H1 (cell line): Measurements from ENCODE around the gene DHRS1. TPM values are rescaled to one million over a fixed set of nuclear protein-coding genes. Genes with fewer than 3 reads are reported as not detected.

Experiments used
- CTCF ChIA-PET: fragments of 300-600 bp; sonication (Branson Sonifier 250); formaldehyde crosslinking; loops from one replicate; lab custom pipeline; 2021; ENCODE audit not compliant: partially characterized antibody; lab: Charles Lee
- POLR2A ChIA-PET: fragments of 300-600 bp; sonication (Branson Sonifier 250); formaldehyde crosslinking; loops from one replicate; lab custom pipeline; 2021; ENCODE audit warnings: inconsistent platforms; ENCODE audit not compliant: partially characterized antibody; lab: Charles Lee
- DNase-seq, 2 experiments: peaks; one replicate each; pipeline versions ENCODE4 v3.0.0 to v3.0.0-alpha.2; 2010 to 2022; ENCODE audit warnings: low spot score in 2 of 2, low read depth in 1 of 2, mixed read lengths in 1 of 2
- FAIRE-seq: peaks from 2 replicates; lab custom pipeline; 2011; peaks lifted over from hg19 to GRCh38; lab: Jason Lieb, UNC
- H2AFZ ChIP-seq: 2 replicates; pipeline ENCODE4 v1.8.1; 2012; ENCODE audit warnings: low read length, inconsistent platforms
- H2AK5ac ChIP-seq: 2 replicates; pipeline ENCODE4 v1.6.1; 2013; ENCODE audit warnings: low read depth, low read length
- H2BK120ac ChIP-seq: replicated peaks from 2 replicates; pipeline ENCODE3; 2013; ENCODE audit warnings: low read depth, low read length, inconsistent platforms
- H2BK12ac ChIP-seq: 2 replicates; pipeline ENCODE4 v1.6.1; 2013; ENCODE audit warnings: low read depth, low read length
- H2BK15ac ChIP-seq: 2 replicates; pipeline ENCODE4 v1.6.1; 2013; ENCODE audit warnings: low read length
- H2BK20ac ChIP-seq: 2 replicates; pipeline ENCODE4 v1.6.1; 2013; ENCODE audit warnings: low read length
- H2BK5ac ChIP-seq: 2 replicates; pipeline ENCODE4 v1.6.1; 2013; ENCODE audit warnings: low read depth, low read length
- H3K14ac ChIP-seq: 2 replicates; pipeline ENCODE4 v1.6.1; 2013; ENCODE audit warnings: inconsistent platforms; ENCODE audit not compliant: insufficient read length
- H3K18ac ChIP-seq: 2 replicates; pipeline ENCODE4 v1.6.1; 2013; ENCODE audit warnings: low read length; ENCODE audit errors: extremely low read depth
- H3K23ac ChIP-seq: 2 replicates; pipeline ENCODE4 v1.6.1; 2013; ENCODE audit warnings: inconsistent platforms; ENCODE audit not compliant: insufficient read length
- H3K23me2 ChIP-seq: 2 replicates; pipeline ENCODE4 v1.6.1; 2013; ENCODE audit warnings: low read depth, low read length
- H3K27ac ChIP-seq: 2 replicates; pipeline ENCODE4 v1.6.1; 2011; ENCODE audit warnings: low read depth, low read length, inconsistent platforms
- H3K27me3 ChIP-seq, 4 experiments: replicated peaks in 1 of 4; 1 replicate in 1 of 4; 2 replicates in 3 of 4; pipeline versions ENCODE4 v1.6.1 to v1.8.1; 2011 to 2013; ENCODE audit warnings: low read length in 3 of 4, mild to moderate bottlenecking in 3 of 4, inconsistent platforms in 2 of 4, mixed read lengths in 2 of 4, moderate library complexity in 1 of 4; ENCODE audit not compliant: control insufficient read depth in 3 of 4, insufficient read depth in 3 of 4; ENCODE audit errors: extremely low read depth in 1 of 4
- H3K36me3 ChIP-seq, 4 experiments: 2 replicates each; pipeline versions ENCODE4 v1.6.1 to v1.8.1; 2011 to 2013; ENCODE audit warnings: mild to moderate bottlenecking in 4 of 4, low read length in 3 of 4, moderate library complexity in 2 of 4, control low read depth in 1 of 4, inconsistent platforms in 1 of 4; ENCODE audit not compliant: insufficient read depth in 4 of 4, control insufficient read depth in 2 of 4
- H3K4ac ChIP-seq: replicated peaks from 2 replicates; pipeline ENCODE3; 2013; ENCODE audit warnings: low read length, low read depth, mixed read lengths, inconsistent platforms; ENCODE audit not compliant: insufficient read length
- H3K4me1 ChIP-seq, 4 experiments: replicated peaks in 1 of 4; 1 replicate in 1 of 4; 2 replicates in 3 of 4; pipeline versions ENCODE4 v1.6.1 to v1.8.1; 2011 to 2013; ENCODE audit warnings: low read length in 3 of 4, inconsistent platforms in 2 of 4, mixed read lengths in 1 of 4; ENCODE audit not compliant: insufficient read depth in 4 of 4, control insufficient read depth in 3 of 4
- H3K4me2 ChIP-seq, 2 experiments: 2 replicates each; pipeline versions ENCODE4 v1.6.1 to v1.8.1; 2011 to 2013; ENCODE audit warnings: low read depth in 2 of 2, low read length in 2 of 2, control low read depth in 1 of 2, inconsistent platforms in 1 of 2, mild to moderate bottlenecking in 1 of 2; ENCODE audit not compliant: insufficient read depth in 1 of 2
- H3K4me3 ChIP-seq, 4 experiments: fragments of 200-600, 300-600 bp in 1 of 4; sonication (generic), shearing (Covaris generic), sonication (Bioruptor Twin) in 1 of 4; 2 replicates each; pipeline versions ENCODE4 v1.5.1 to v1.8.1; 2011 to 2016; ENCODE audit warnings: low read length in 4 of 4, low read depth in 3 of 4, control low read depth in 2 of 4, inconsistent platforms in 2 of 4, mild to moderate bottlenecking in 2 of 4, mixed read lengths in 1 of 4, moderate library complexity in 1 of 4; ENCODE audit not compliant: insufficient read depth in 2 of 4; ENCODE audit errors: extremely low read depth in 1 of 4
- H3K56ac ChIP-seq: replicated peaks from 2 replicates; pipeline ENCODE3; 2013; ENCODE audit warnings: low read depth, mild to moderate bottlenecking, mixed read lengths, low read length, inconsistent platforms; ENCODE audit not compliant: insufficient read length
- H3K79me1 ChIP-seq: 2 replicates; pipeline ENCODE4 v1.6.1; 2013; ENCODE audit warnings: low read depth, low read length, control low read depth
- H3K79me2 ChIP-seq, 2 experiments: 2 replicates each; pipeline versions ENCODE4 v1.6.1 to v1.8.1; 2012 to 2013; ENCODE audit warnings: low read length in 2 of 2, mild to moderate bottlenecking in 2 of 2, inconsistent platforms in 1 of 2; ENCODE audit not compliant: insufficient read depth in 2 of 2, control insufficient read depth in 1 of 2
- H3K9ac ChIP-seq, 4 experiments: replicated peaks in 1 of 4; 1 replicate in 1 of 4; 2 replicates in 3 of 4; pipeline versions ENCODE4 v1.6.1 to v1.8.1; 2011 to 2013; ENCODE audit warnings: low read depth in 3 of 4, low read length in 3 of 4, control low read depth in 2 of 4, mild to moderate bottlenecking in 2 of 4, moderate library complexity in 2 of 4, inconsistent platforms in 1 of 4; ENCODE audit errors: extremely low read depth in 1 of 4
- H3K9me3 ChIP-seq, 2 experiments: 2 replicates each; pipeline versions ENCODE4 v1.6.1 to v1.8.1; 2012 to 2013; ENCODE audit warnings: mild to moderate bottlenecking in 2 of 2, moderate library complexity in 2 of 2, control low read depth in 1 of 2, inconsistent platforms in 1 of 2, low read depth in 1 of 2, low read length in 1 of 2, mixed read lengths in 1 of 2; ENCODE audit not compliant: insufficient read depth in 2 of 2
- H4K20me1 ChIP-seq, 2 experiments: replicated peaks in 1 of 2; 2 replicates each; pipeline versions ENCODE3 to v1.8.1; 2011 to 2013; ENCODE audit warnings: inconsistent platforms in 2 of 2, low read length in 2 of 2, mild to moderate bottlenecking in 1 of 2; ENCODE audit not compliant: insufficient read depth in 2 of 2, control insufficient read depth in 1 of 2
- H4K5ac ChIP-seq: 2 replicates; pipeline ENCODE4 v1.6.1; 2013; ENCODE audit warnings: low read length, low read depth, mixed read lengths, inconsistent platforms; ENCODE audit not compliant: insufficient read length
- H4K8ac ChIP-seq: 2 replicates; pipeline ENCODE4 v1.8.0; 2013; ENCODE audit warnings: mild to moderate bottlenecking, moderate library complexity, low read length, inconsistent platforms; ENCODE audit not compliant: insufficient read depth; ENCODE audit errors: extremely low read depth
- H4K91ac ChIP-seq: replicated peaks from 2 replicates; pipeline ENCODE3; 2013; ENCODE audit warnings: low read length, mixed read lengths, inconsistent platforms; ENCODE audit not compliant: insufficient read length
- ASH2L ChIP-seq: fragments of 200-600, 300-600 bp; sonication (generic); IDR thresholded peaks from one replicate; pipeline ENCODE4 v1.7.1; 2017; ENCODE audit warnings: low read length
- RAD21 ChIP-seq, 2 experiments: IDR thresholded peaks in 1 of 2; conservative IDR thresholded peaks in 1 of 2; 2 replicates each; pipeline ENCODE4 v1.6.1; 2011; ENCODE audit warnings: low read depth in 2 of 2, low read length in 2 of 2, improper control_type of control experiment in 1 of 2, inconsistent platforms in 1 of 2, mild to moderate bottlenecking in 1 of 2, moderate library complexity in 1 of 2
- RBBP5 ChIP-seq: IDR thresholded peaks from 2 replicates; pipeline ENCODE4 v1.7.1; 2012; ENCODE audit warnings: low read depth, mild to moderate bottlenecking, inconsistent platforms, low read length, moderate library complexity, borderline replicate concordance
- RFX5 ChIP-seq: IDR thresholded peaks from 2 replicates; pipeline ENCODE4 v1.6.1; 2011; ENCODE audit warnings: low read depth, low read length, improper control_type of control experiment, borderline replicate concordance
- YY1 ChIP-seq: IDR thresholded peaks from 2 replicates; pipeline ENCODE4 v1.6.1; 2011; ENCODE audit warnings: low read depth, mild to moderate bottlenecking, low read length
- WGBS, 2 experiments: shearing (Covaris generic) in 1 of 2; methylation state at CpG; one replicate each; pipeline versions ENCODE4 v1.1.6 to v1.1.7; 2013 to 2015; ENCODE audit warnings: low lambda C conversion rate in 2 of 2, mixed read lengths in 2 of 2, inconsistent platforms in 1 of 2, low coverage in 1 of 2, missing lambda C conversion rate in 1 of 2; ENCODE audit not compliant: insufficient replicate concordance in 2 of 2, insufficient coverage in 1 of 2, insufficient read length in 1 of 2; ENCODE audit errors: extremely low coverage in 1 of 2, missing lambda C conversion rate in 1 of 2; 5-methylcytosine and 5-hydroxymethylcytosine counted together
- polyA plus RNA-seq, 7 experiments: library from polyadenylated mRNA; depleted of rRNA in 3 of 7; stranded (reverse) in 5 of 7; unstranded in 2 of 7; fragments of >200 nt in 5 of 7; fragments of 200-250 nt in 2 of 7; gene quantifications; 1 replicate in 5 of 7; 2 replicates in 1 of 7; 4 replicates in 1 of 7; pipeline versions ENCODE4 v1.2.1 to v1.2.3, GENCODE V29; 2011 to 2013; ENCODE audit warnings: missing spikeins in 2 of 7, mixed read lengths in 2 of 7
- total RNA-seq: library from RNA; stranded (reverse); fragmentation: NEBNext Ultra II Directional; extraction: Animal tissue kit (Norgen Biotek cat#: 25700); gene quantifications from 2 replicates; pipeline ENCODE4 v1.2.1, GENCODE V29; 2021
- TF ChIP-seq, protein P1 (sequence below): IDR thresholded peaks from 2 replicates; pipeline ENCODE4 v1.6.1; 2012; ENCODE audit warnings: inconsistent platforms
- TF ChIP-seq, protein P2 (sequence below), 3 experiments: IDR thresholded peaks; 1 replicate in 2 of 3; 2 replicates in 1 of 3; pipeline versions ENCODE4 v1.5.1 to v1.6.1; 2011; ENCODE audit warnings: low read length in 3 of 3, mild to moderate bottlenecking in 3 of 3, inconsistent platforms in 2 of 3, low read depth in 1 of 3, moderate library complexity in 1 of 3; ENCODE audit not compliant: insufficient read depth in 1 of 3; ENCODE audit errors: control extremely low read depth in 1 of 3

The DHRS1 gene
- total and polyA plus RNA-seq, 2 of the 8 experiments (the other 6 are each of a cell fraction or from before 2014, with no cell fraction given), result 8.8 to 31.7 TPM

DNA sequence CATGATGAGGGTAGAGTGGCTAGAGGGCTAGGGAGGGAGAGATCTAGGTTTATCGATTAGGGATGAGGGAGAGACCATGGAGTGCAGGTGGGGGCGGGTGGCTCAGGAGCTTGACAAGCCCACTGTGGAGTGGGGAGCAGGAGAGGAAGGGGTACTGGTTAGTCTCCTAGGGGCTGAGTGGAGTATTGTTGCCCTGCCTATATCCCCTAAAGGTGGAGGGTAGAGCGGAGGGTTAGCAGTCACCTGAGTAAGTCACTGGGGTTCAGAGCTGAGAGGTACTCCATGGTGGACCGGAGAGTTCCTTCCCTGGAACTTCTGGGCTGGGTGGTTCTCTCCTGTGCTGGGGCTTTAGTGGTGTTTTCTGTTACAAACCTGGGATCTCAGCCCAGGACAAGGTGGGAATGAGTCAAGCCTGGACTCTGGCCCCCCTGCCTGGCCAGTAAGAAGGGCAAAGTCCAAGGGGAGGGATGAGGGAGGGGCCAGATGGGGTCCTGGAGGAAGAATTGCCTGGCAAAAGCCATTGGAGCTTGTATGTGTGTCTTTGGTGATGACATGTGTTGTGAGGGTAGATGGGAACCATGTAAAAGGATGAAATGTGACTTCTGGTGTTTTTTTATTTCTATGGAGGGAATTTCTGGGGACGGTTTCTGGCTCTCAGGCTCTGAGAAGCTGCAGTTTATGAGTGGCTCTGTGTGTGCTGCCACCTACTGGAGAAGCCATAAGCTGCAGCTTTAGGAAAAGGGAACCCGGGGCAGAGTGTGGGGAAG is 8.2 kb upstream of the DHRS1 start, which contains the start of gene CIDEB:
Gene CIDEB (minus strand): TSS at position 403 of the 767 bp plus-strand sequence. CDS start 119 bp downstream, at position 284.
- no peak within 1 kb of the TSS for H2BK120ac ChIP-seq
- DNase-seq, result peak in 1 of 2 experiments; percentile 86
- peaks cover 2 to 6% of the 10 kb centered on the region in 2 experiments for H4K20me1 ChIP-seq
- no peaks in the 10 kb centered on the region for H3K79me2 ChIP-seq
- H3K4ac ChIP-seq, result no peak within 1 kb of the TSS
- H3K18ac ChIP-seq, result no peak within 1 kb of the TSS
- H3K4me2 ChIP-seq, result no peak within 1 kb of the TSS
- no peaks in the 10 kb centered on the region for H3K27me3 ChIP-seq
- H2BK20ac ChIP-seq, result no peak within 1 kb of the TSS
- H3K4me1 ChIP-seq, result no peaks in the 10 kb centered on the region
- no peak for TF ChIP-seq ASH2L
- TF ChIP-seq, protein P1, sequence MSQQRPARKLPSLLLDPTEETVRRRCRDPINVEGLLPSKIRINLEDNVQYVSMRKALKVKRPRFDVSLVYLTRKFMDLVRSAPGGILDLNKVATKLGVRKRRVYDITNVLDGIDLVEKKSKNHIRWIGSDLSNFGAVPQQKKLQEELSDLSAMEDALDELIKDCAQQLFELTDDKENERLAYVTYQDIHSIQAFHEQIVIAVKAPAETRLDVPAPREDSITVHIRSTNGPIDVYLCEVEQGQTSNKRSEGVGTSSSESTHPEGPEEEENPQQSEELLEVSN, result no peak
- peak; percentile 45 to 64; a peak in 3 of 4 replicates for TF ChIP-seq RAD21 (IDR thresholded peaks at IDR 0.05 in 1 of 2, conservative IDR thresholded peaks at IDR 0.05 in 1 of 2; ENCODE audit: low read depth in 2 of 2, low read length in 2 of 2)
- TF ChIP-seq, protein P2, sequence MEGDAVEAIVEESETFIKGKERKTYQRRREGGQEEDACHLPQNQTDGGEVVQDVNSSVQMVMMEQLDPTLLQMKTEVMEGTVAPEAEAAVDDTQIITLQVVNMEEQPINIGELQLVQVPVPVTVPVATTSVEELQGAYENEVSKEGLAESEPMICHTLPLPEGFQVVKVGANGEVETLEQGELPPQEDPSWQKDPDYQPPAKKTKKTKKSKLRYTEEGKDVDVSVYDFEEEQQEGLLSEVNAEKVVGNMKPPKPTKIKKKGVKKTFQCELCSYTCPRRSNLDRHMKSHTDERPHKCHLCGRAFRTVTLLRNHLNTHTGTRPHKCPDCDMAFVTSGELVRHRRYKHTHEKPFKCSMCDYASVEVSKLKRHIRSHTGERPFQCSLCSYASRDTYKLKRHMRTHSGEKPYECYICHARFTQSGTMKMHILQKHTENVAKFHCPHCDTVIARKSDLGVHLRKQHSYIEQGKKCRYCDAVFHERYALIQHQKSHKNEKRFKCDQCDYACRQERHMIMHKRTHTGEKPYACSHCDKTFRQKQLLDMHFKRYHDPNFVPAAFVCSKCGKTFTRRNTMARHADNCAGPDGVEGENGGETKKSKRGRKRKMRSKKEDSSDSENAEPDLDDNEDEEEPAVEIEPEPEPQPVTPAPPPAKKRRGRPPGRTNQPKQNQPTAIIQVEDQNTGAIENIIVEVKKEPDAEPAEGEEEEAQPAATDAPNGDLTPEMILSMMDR (IDR thresholded peaks at IDR 0.05; ENCODE audit: control extremely low read depth in 1 of 3, insufficient read depth in 1 of 3, low read depth in 1 of 3, low read length in 3 of 3), result peak; percentile 73 to 86 (median 76)
- no peak for TF ChIP-seq RBBP5
- no peak for TF ChIP-seq RFX5
- 0 out of 2 replicates have a peak, but pooled peaks have one; percentile 34 for TF ChIP-seq YY1
- TF ChIP-seq, all 59 proteins: peak for 3
- CTCF ChIA-PET, result interaction anchor here (0.6 to 15.8 kb wide), 48 partner anchors 9 to 819 kb away, joined by 3 to 173 read pairs (median 4); partner anchors contain the start of genes ADCY4, CBLN3, CHMP4A and DHRS1
- H3K56ac ChIP-seq, result no peak within 1 kb of the TSS
- FAIRE-seq, result no peak
- no peak within 1 kb of the TSS for H4K91ac ChIP-seq
- no peaks in the 10 kb centered on the region for H3K9me3 ChIP-seq
- H3K79me1 ChIP-seq, result no peaks in the 10 kb centered on the region
- no peak within 1 kb of the TSS for H2BK5ac ChIP-seq
- H3K14ac ChIP-seq, result no peak within 1 kb of the TSS
- H2AFZ ChIP-seq, result no peak within 1 kb of the TSS
- H4K8ac ChIP-seq, result no peak within 1 kb of the TSS
- POLR2A ChIA-PET, result interaction anchor here (0.6 to 3.0 kb wide), 18 partner anchors 9 to 223 kb away, joined by 3 to 18 read pairs (median 4); partner anchors contain the start of genes ADCY4, DHRS1, MDP1 and NOP9
- H3K36me3 ChIP-seq, result peaks cover 20 to 37% (median 28%) of the 10 kb centered on the region in 4 experiments
- no peak within 1 kb of the TSS for H2BK15ac ChIP-seq
- H3K23ac ChIP-seq, result no peak within 1 kb of the TSS
- H3K23me2 ChIP-seq, result peaks cover 1% of the 10 kb centered on the region; the same call in 1 of the 2 replicates
- no peak within 1 kb of the TSS for H3K9ac ChIP-seq
- 72% methylated on average over 6 of the region's 6 CpGs; no CpG with 5 or more reads in 1 of the 2 experiments for WGBS, 2 experiments
- H3K27ac ChIP-seq, result no peak within 1 kb of the TSS
- H2BK12ac ChIP-seq, result no peak within 1 kb of the TSS
- no peak within 1 kb of the TSS for H3K4me3 ChIP-seq
- H4K5ac ChIP-seq, result no peak within 1 kb of the TSS
- H2AK5ac ChIP-seq, result no peak within 1 kb of the TSS
